ENCODE results near the gene NEK11.

The NEK11 gene

DNA sequence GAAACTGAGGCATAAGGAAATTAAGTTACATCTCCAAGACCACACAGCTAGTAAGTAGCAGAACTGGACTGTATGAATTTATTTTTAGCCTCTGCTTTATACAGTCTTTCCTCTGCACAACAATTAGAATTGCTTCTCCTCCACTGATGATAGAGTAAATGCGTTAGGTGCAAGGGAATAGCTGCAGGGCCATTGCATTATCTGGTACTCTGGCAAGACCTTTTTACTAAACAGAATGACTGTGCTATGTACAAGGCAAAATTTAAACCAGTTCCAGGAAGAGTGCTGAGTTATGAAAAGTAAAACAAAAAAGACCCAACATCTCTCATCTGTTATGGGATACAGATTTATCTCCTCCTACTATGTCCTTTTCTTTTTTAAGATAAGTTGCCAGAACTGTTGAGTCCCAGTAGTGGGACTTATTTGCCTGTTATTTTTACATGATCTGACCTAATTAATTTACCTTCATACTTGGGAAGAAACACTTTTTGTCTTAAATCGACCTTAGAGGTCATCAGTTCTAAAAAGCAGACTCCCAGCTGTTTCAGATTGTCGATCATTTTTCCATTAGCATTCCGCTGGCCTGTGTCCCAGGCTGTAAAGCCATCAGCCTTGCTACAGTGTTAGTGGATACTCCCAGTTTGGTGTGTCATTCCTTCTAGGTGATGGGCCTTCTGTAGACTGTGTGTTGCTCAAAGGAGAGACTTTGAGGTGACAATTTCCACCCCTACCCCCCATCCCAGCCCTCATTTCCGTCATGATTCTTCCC is 207.4 kb downstream of the NEK11 start:
- FAIRE-seq, result no peak
- TF ChIP-seq TAF1 (IDR thresholded peaks at IDR 0.05; ENCODE audit: borderline replicate concordance, low read depth, low read length), result no peak
- no peak for TF ChIP-seq POLR2A (IDR thresholded peaks at IDR 0.05; ENCODE audit: low read depth, low read length)
- TF ChIP-seq POLR2AphosphoS5 (IDR thresholded peaks at IDR 0.05; ENCODE audit: low read depth, low read length), result no peak
- no peak for DNase-seq (ENCODE audit: insufficient read length)

DNA sequence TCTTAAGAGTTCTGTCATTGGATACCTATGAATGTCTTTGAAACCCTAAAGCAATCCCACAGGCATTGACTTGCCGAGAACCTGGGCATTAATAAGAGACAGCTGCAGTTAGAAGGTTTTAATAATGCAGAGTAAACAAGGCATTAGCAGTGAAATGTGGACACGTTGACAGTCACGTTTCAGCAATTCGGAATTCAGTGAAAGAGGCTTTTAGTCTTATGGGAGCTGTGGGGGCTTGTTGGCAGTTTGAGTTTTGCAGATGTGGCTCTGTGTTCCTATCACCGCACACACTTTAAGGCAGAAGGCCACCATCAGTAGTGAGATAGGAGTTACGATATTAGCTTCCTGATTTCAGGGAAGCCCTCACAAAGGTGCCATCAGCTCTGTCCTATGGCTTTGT is 209.7 kb downstream of the NEK11 start:
- TF ChIP-seq TAF1 (IDR thresholded peaks at IDR 0.05; ENCODE audit: borderline replicate concordance, low read depth, low read length) (no peak), POLR2A (IDR thresholded peaks at IDR 0.05; ENCODE audit: low read depth, low read length) (no peak), POLR2AphosphoS5 (IDR thresholded peaks at IDR 0.05; ENCODE audit: low read depth, low read length) (no peak)
- FAIRE-seq (no peak), DNase-seq (ENCODE audit: insufficient read length) (no peak)

DNA sequence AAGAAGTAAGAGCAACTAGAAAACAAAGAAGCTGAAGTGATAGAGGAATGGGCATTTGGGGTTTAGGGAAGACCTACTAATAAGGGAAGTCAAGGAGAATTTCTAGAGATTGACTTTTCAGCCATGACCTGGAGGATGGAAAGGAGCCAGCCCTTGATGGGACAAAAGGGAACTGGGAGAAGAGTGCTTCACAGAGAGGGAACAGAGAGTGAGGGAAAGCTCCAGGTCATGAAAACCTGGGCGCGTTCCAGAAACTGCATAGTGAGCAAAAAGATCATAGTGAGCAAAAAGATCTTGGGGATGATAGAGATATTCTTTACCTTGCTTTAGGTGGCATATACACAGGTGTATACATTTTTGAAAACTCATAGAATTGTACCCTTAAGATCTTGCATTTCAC is 211.8 kb downstream of the NEK11 start:
- DNase-seq (ENCODE audit: insufficient read length), result no peak
- TF ChIP-seq POLR2AphosphoS5 (IDR thresholded peaks at IDR 0.05; ENCODE audit: low read depth, low read length) (no peak), TAF1 (IDR thresholded peaks at IDR 0.05; ENCODE audit: borderline replicate concordance, low read depth, low read length) (no peak), POLR2A (IDR thresholded peaks at IDR 0.05; ENCODE audit: low read depth, low read length) (no peak)
- FAIRE-seq, result no peak

DNA sequence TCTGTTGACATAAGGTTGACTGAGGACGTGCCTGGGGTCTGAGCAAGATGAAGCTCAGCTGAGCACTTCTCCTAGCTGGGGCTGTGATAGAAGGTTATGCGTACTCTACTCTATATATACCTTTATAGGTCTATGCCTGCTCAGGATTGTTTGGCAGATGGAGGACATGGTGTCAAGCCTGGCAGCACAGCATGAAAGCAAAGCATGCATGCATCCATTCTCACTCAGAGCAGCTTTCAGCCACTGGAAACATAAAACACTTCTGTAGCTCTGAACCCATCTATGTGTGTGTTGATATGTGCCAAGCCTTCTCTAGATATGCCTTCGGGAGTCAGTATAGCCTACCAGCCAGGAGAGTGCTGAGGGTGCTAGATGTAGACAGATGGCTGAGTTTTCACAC is 212.6 kb downstream of the NEK11 start:
- FAIRE-seq (no peak), DNase-seq (ENCODE audit: insufficient read length) (no peak)
- no peak for TF ChIP-seq TAF1 (IDR thresholded peaks at IDR 0.05; ENCODE audit: borderline replicate concordance, low read depth, low read length)
- TF ChIP-seq POLR2A (IDR thresholded peaks at IDR 0.05; ENCODE audit: low read depth, low read length), result no peak
- no peak for TF ChIP-seq POLR2AphosphoS5 (IDR thresholded peaks at IDR 0.05; ENCODE audit: low read depth, low read length)

DNA sequence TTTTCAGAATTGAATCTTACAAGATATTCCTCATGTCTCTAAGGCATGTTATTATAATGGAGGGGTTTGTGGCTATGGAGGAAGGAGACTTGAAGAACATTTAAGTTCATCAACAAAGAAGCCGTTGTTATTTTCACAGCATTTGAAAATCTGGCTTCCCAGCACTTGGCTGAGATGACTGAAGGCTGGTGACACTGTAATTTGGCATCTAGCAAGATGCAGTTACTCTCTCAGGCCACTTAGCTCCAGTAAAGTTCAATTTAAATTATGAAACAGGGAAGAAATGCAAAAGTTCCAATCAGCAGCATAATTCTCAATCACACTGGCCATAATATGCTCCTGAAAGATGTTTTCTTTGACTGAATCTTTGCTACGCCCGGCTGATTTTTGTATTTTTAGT is 215.5 kb downstream of the NEK11 start:
- no peak for FAIRE-seq
- DNase-seq (ENCODE audit: insufficient read length), result no peak

DNA sequence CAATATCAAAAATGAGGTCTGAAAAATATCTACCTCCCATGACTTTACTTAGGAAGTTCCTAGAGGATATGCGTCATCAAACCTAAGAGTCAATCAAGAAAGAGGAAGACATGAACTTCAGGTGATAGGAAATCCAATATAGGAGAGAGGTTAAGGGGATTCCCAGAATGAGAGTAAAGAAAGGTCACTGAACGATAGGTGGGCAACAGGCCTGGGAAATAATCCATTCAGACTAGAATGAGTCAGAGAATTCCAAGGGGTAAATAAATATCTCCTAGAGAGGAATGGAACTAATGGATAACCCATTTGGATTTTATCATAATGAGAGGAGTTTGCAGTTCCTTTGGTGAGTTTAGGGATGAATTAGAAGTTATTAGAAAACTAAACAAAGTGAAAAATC is 223.8 kb downstream of the NEK11 start:
- no peak for DNase-seq (ENCODE audit: insufficient read length)
- FAIRE-seq, result no peak
- TF ChIP-seq TAF1 (IDR thresholded peaks at IDR 0.05; ENCODE audit: borderline replicate concordance, low read depth, low read length) (no peak), POLR2AphosphoS5 (IDR thresholded peaks at IDR 0.05; ENCODE audit: low read depth, low read length) (no peak), POLR2A (IDR thresholded peaks at IDR 0.05; ENCODE audit: low read depth, low read length) (no peak)

More for the DNA sequence above, 215.5 kb downstream of the NEK11 start:
- TF ChIP-seq POLR2A (IDR thresholded peaks at IDR 0.05; ENCODE audit: low read depth, low read length), result no peak
- no peak for TF ChIP-seq POLR2AphosphoS5 (IDR thresholded peaks at IDR 0.05; ENCODE audit: low read depth, low read length)
- no peak for TF ChIP-seq TAF1 (IDR thresholded peaks at IDR 0.05; ENCODE audit: borderline replicate concordance, low read depth, low read length)

DNA sequence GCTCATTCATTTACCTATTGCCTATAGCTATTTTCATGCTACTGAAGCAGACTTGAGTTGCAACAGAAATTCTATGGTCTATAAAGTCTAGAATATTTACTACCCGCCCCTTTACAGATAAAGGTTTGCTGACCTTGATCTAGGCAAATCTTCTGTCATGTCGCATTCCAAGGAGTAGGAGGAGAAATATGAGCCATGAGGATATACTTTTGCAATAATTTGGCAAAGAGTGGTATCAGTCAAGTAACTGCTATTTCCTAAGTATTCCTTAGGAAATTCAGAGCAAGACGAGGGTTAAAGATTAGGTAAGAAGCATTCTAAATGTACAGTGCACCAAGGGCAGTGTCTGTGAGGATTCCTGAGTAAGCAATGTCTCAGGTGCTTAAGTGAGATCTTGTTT is 233.8 kb downstream of the NEK11 start:
- no peak for DNase-seq (ENCODE audit: insufficient read length)
- TF ChIP-seq POLR2AphosphoS5 (IDR thresholded peaks at IDR 0.05; ENCODE audit: low read depth, low read length) (no peak), TAF1 (IDR thresholded peaks at IDR 0.05; ENCODE audit: borderline replicate concordance, low read depth, low read length) (no peak), POLR2A (IDR thresholded peaks at IDR 0.05; ENCODE audit: low read depth, low read length) (no peak)
- FAIRE-seq, result no peak

DNA sequence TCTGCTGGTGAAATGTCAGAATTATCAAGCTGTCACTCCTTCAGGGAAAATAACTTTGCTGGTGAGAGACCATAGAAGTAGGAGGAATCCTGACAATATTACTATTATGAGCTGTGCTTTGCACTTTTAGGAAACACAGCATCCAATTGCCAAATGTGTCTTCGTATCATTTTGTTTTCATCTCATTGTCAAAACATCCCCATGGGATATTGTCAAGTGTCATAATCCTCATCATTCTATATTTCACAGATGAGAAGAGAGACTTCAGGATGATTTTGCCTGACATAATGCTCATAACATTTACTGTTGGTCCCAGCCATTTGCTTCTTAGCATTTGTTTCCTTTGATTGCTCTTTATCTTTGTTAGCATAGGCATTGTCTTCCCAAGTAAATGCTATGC is 234.4 kb downstream of the NEK11 start:
- DNase-seq (ENCODE audit: insufficient read length) (no peak), FAIRE-seq (no peak)
- no peak for TF ChIP-seq POLR2AphosphoS5 (IDR thresholded peaks at IDR 0.05; ENCODE audit: low read depth, low read length)
- TF ChIP-seq POLR2A (IDR thresholded peaks at IDR 0.05; ENCODE audit: low read depth, low read length), result no peak

DNA sequence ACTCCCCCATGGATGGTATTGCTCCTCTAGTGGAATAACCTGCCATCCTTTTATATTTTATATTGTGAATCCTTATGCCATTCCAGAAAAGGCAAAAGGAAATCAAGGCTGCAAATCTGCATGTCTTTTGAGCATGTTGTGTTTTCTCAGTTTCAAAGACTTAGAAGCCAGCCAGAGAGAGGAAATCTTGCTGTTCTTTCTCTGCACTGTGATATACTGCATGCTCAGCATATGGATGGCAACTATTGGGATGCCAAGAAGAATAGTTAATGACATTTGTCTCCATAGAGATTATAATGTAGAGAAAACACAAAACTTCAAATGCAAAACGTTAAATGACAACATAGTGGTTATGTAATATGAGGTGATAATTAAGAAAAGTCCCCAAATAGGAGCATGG is 248.9 kb downstream of the NEK11 start:
- no peak for TF ChIP-seq TAF1 (IDR thresholded peaks at IDR 0.05; ENCODE audit: borderline replicate concordance, low read depth, low read length)
- TF ChIP-seq POLR2AphosphoS5 (IDR thresholded peaks at IDR 0.05; ENCODE audit: low read depth, low read length), result no peak
- no peak for TF ChIP-seq POLR2A (IDR thresholded peaks at IDR 0.05; ENCODE audit: low read depth, low read length)
- no peak for FAIRE-seq

DNA sequence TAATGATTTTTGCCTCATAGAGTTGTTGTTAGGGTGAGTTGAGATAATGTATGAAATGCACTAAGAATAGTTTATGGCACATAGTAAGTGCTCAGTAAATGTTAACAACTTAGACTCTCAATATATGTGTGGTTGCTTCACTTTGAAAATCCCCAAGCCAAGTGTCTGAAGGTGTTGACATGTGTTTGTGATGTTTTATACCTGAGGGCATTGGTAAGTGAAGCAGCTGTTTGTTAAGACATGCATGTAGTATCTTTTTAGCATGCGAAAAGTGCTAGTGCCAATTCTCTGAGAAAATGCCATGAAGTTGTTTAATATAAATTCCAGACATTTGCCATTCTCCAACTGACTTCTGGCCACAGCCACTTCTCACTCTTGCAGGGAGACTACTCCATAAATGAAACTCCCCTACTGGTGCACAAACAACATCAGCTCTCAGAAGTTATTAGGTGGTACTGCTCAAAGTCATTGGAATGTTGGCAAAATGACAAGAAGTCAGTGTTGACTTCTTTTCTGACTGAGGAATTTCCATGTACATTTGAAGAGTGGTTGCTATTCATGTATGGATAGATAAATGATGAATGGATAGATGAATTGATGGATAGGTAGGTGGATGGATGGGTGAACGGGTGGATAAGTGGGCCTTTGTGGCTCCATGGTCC is 251.3 kb downstream of the NEK11 start:
- no peak for DNase-seq (ENCODE audit: insufficient read length)
- TF ChIP-seq POLR2A (IDR thresholded peaks at IDR 0.05; ENCODE audit: low read depth, low read length) (no peak), TAF1 (IDR thresholded peaks at IDR 0.05; ENCODE audit: borderline replicate concordance, low read depth, low read length) (no peak), POLR2AphosphoS5 (IDR thresholded peaks at IDR 0.05; ENCODE audit: low read depth, low read length) (no peak)
- no peak for FAIRE-seq

More for the DNA sequence above, 248.9 kb downstream of the NEK11 start:
- no peak for DNase-seq (ENCODE audit: insufficient read length)

DNA sequence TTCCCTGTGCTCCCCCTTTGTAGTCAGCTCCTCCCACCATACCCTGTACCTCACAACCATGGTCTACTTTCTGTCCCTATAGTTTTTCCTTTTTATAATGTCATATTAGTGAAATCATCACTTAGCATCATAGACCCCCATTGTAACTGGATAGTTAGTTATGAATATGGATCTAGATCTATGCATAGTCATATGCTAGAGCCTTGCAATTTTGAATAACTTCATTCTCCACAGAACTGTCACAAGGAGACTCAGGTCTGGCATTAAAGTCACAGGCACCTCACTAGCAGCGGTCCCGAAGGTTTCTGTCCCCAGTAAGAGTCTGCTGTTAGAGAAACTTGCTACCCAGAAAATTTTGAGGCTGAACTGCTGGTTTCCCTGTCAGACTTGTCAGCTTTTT is 252.9 kb downstream of the NEK11 start:
- DNase-seq (ENCODE audit: insufficient read length) (no peak), FAIRE-seq (no peak)
- TF ChIP-seq TAF1 (IDR thresholded peaks at IDR 0.05; ENCODE audit: borderline replicate concordance, low read depth, low read length) (no peak), POLR2AphosphoS5 (IDR thresholded peaks at IDR 0.05; ENCODE audit: low read depth, low read length) (no peak), POLR2A (IDR thresholded peaks at IDR 0.05; ENCODE audit: low read depth, low read length) (no peak)

DNA sequence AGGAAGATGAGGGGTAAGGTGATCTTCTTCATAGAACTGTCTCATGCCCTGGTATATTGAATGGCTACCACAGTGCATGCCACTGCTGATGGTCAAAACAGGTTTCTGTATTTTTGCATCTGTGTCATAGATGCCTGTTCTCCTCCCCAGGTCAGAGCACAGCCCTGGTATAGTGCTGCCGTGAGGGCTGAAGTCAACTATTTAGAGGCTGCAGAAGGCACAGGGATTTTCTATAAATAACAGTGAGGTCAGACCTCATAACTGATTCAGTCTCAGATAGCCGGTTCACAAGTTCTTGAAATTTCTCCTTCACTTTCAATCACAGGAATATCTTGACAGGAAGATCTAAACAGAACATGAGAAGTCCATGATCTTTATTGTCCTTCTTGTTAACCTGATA is 255.7 kb downstream of the NEK11 start:
- DNase-seq (ENCODE audit: insufficient read length) (no peak), FAIRE-seq (no peak)
- TF ChIP-seq POLR2AphosphoS5 (IDR thresholded peaks at IDR 0.05; ENCODE audit: low read depth, low read length) (no peak), POLR2A (IDR thresholded peaks at IDR 0.05; ENCODE audit: low read depth, low read length) (no peak), TAF1 (IDR thresholded peaks at IDR 0.05; ENCODE audit: borderline replicate concordance, low read depth, low read length) (no peak)
